Sigmoid colon (tissue), 4 donors: ENCODE measurements around the gene KLHDC9.

Experiments
- EP300 ChIP-seq, 4 donors: sonication (generic); formaldehyde crosslinking; IDR thresholded peaks; one replicate each; pipeline ENCODE4 v1.6.1; 2017; ENCODE audit warnings: antibody characterized with exemption in 4 of 4
- POLR2A ChIP-seq, 2 donors: fragments of 450-650 bp; IDR thresholded peaks; one replicate each; pipeline ENCODE4 v1.6.1; 2016; ENCODE audit warnings: antibody characterized with exemption in 2 of 2, mild to moderate bottlenecking in 2 of 2, moderate library complexity in 2 of 2
- POLR2AphosphoS5 ChIP-seq, 4 donors: sonication (generic); formaldehyde crosslinking; IDR thresholded peaks; one replicate each; pipeline ENCODE4 v1.6.1; 2017; ENCODE audit warnings: antibody characterized with exemption in 4 of 4
- TF ChIP-seq, protein P1 (sequence below), 4 experiments: fragments of 450-650 bp in 3 of 4; fragments of 200-600 bp in 1 of 4; IDR thresholded peaks; one replicate each; pipeline ENCODE4 v1.5.1; 2016 to 2019; ENCODE audit warnings: antibody characterized with exemption in 4 of 4, mild to moderate bottlenecking in 3 of 4, moderate library complexity in 2 of 4

DNA sequence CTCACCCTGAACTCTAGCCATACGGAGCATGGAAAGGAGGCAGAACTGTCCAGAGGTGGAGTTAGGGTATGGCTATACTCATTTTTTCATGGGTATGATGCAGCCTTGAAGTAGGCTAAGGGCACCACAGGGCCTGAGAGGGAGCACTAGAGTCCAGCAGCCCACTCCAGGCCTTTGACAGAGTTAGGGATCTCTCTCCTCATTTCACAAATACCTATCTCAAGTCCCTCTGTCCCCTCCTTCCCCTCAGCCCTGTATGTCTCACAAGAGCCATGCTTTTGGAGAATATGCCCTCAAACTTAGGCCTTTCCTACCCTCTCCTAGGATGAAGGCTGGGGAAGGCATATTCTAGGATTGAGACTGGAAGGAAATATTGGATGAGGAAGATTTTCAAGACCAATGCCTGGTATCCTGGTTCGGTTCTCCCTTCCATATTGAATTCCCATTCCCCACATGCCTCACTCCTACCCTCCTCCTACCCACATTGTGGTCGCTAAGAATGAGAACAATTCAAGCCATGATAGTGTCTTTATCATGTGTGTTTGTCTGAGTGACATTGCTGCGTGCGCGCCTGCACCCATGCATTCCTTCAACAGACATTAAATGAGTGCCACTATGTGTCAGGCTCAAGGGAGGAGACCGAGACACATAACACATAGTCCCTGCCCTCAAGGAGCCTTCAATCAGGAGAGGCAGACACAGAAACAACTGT is 6.2 kb upstream of the KLHDC9 start:
- TF ChIP-seq, protein P1, sequence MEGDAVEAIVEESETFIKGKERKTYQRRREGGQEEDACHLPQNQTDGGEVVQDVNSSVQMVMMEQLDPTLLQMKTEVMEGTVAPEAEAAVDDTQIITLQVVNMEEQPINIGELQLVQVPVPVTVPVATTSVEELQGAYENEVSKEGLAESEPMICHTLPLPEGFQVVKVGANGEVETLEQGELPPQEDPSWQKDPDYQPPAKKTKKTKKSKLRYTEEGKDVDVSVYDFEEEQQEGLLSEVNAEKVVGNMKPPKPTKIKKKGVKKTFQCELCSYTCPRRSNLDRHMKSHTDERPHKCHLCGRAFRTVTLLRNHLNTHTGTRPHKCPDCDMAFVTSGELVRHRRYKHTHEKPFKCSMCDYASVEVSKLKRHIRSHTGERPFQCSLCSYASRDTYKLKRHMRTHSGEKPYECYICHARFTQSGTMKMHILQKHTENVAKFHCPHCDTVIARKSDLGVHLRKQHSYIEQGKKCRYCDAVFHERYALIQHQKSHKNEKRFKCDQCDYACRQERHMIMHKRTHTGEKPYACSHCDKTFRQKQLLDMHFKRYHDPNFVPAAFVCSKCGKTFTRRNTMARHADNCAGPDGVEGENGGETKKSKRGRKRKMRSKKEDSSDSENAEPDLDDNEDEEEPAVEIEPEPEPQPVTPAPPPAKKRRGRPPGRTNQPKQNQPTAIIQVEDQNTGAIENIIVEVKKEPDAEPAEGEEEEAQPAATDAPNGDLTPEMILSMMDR (IDR thresholded peaks at IDR 0.05) = no peak
- TF ChIP-seq POLR2AphosphoS5 (IDR thresholded peaks at IDR 0.05) = no peak
- no peak for TF ChIP-seq EP300 (IDR thresholded peaks at IDR 0.05)
- no peak for TF ChIP-seq POLR2A (IDR thresholded peaks at IDR 0.05)
